Epithelial cell of esophagus (primary cell): ENCODE data around the gene RAB11B.
A peak's percentile ranks its signal among the peaks of the same experiment; 100 is the strongest.
"Not testable (repeated sequence)": the region's sequence is repeated elsewhere in the genome, so short reads cannot be mapped to it uniquely, and the experiment has no call there.

Source experiments
- DNase-seq: peaks from one replicate; pipeline ENCODE4 v3.0.0; 2010; ENCODE audit warnings: low read depth
- H3K4me3 ChIP-seq: 2 replicates; pipeline ENCODE4 v1.5.1; 2011; ENCODE audit warnings: mild to moderate bottlenecking, low read length, control low read depth
- CTCF ChIP-seq: IDR thresholded peaks from 2 replicates; pipeline ENCODE4 v1.5.1; 2011; ENCODE audit warnings: low read depth, mild to moderate bottlenecking, low read length, control low read depth, inconsistent platforms; ENCODE audit not compliant: insufficient read depth; ENCODE audit errors: missing control alignments

Gene RAB11B

GRCh38 chr19:8389891-8390616 lies at the start of gene RAB11B:
TSS of gene RAB11B (plus strand) at chr19:8390360. CDS start at chr19:8390417, 57 bp downstream.
- TF ChIP-seq CTCF = no peak
- peak within 1 kb of the TSS; percentile 74 for H3K4me3 ChIP-seq
- peak; percentile 100 for DNase-seq

GRCh38 chr19:8341504-8341903 lies 48.7 kb upstream of the RAB11B start:
- not testable (repeated sequence) for H3K4me3 ChIP-seq, DNase-seq

- H3K4me3 ChIP-seq = no peak overlapping the region
- TF ChIP-seq CTCF = no peak
- no peak for DNase-seq
Observed at GRCh38 chr19:8342316-8342683, 47.9 kb upstream of the RAB11B start.

GRCh38 chr19:8342684-8343482 lies 47.3 kb upstream of the RAB11B start, which contains the start of gene KANK3:
TSS of gene KANK3 (minus strand) at chr19:8343262. CDS start at chr19:8337828, 5,434 bp downstream.
- TF ChIP-seq CTCF = no peak

GRCh38 chr19:8343483-8343844 lies 46.7 kb upstream of the RAB11B start:
- no peak for TF ChIP-seq CTCF
- no peak overlapping the region for H3K4me3 ChIP-seq
- DNase-seq = no peak

More at GRCh38 chr19:8342684-8343482, 47.3 kb upstream of the RAB11B start, which contains the start of gene KANK3:
- H3K4me3 ChIP-seq = peak within 1 kb of the TSS; percentile 39
- DNase-seq = peak; percentile 97

- H3K4me3 ChIP-seq, DNase-seq: not testable (repeated sequence)
Observed at GRCh38 chr19:8349629-8350372, 40.4 kb upstream of the RAB11B start.

GRCh38 chr19:8352134-8352827 lies 37.9 kb upstream of the RAB11B start:
- DNase-seq = no peak
- H3K4me3 ChIP-seq = peak overlapping the region; percentile 8
- no peak for TF ChIP-seq CTCF

- DNase-seq, H3K4me3 ChIP-seq: not testable (repeated sequence)
Observed at GRCh38 chr19:8352845-8353244, 37.3 kb upstream of the RAB11B start.
